ENCODE measurements around the gene NTN1.
A peak's percentile ranks its signal among the peaks of the same experiment; 100 is the strongest.

Gene NTN1

GRCh38 chr17:9274973-9275372, 253.7 kb downstream of the NTN1 start:
- ATAC-seq, result no peak

GRCh38 chr17:9279893-9280292, 258.6 kb downstream of the NTN1 start:
- ATAC-seq (no peak), DNase-seq (no peak)

More at GRCh38 chr17:9274973-9275372, 253.7 kb downstream of the NTN1 start:
- DNase-seq, result no peak

GRCh38 chr17:9283909-9284308, 262.6 kb downstream of the NTN1 start:
- DNase-seq, result no peak
- ATAC-seq, result no peak

- DNase-seq (no peak), ATAC-seq (no peak)
Observed at GRCh38 chr17:9284884-9285283, 263.6 kb downstream of the NTN1 start.

- no peak for ATAC-seq
- DNase-seq, result no peak
Observed at GRCh38 chr17:9285602-9286427, 264.5 kb downstream of the NTN1 start.

- no peak for ATAC-seq
- no peak for DNase-seq
Observed at GRCh38 chr17:9286434-9286833, 265.1 kb downstream of the NTN1 start.

GRCh38 chr17:9287306-9287705, 266.0 kb downstream of the NTN1 start:
- DNase-seq (no peak), ATAC-seq (no peak)

GRCh38 chr17:9290226-9290613, 268.9 kb downstream of the NTN1 start:
- ATAC-seq (no peak), DNase-seq (no peak)

GRCh38 chr17:9291912-9292560, 270.7 kb downstream of the NTN1 start:
- ATAC-seq, result peak; percentile 56

GRCh38 chr17:9292561-9292941, 271.2 kb downstream of the NTN1 start:
- DNase-seq, result no peak
- no peak for ATAC-seq

More at GRCh38 chr17:9291912-9292560, 270.7 kb downstream of the NTN1 start:
- DNase-seq, result peak; percentile 66
